Muscle layer of colon (tissue), 2 donors: ENCODE data around the gene IVNS1ABP.

Source experiments
- H3K27ac ChIP-seq: one replicate; pipeline ENCODE4 v1.7.0; 2013; ENCODE audit warnings: low read depth, mild to moderate bottlenecking, low read length, moderate library complexity
- H3K27me3 ChIP-seq, 2 donors: one replicate each; pipeline ENCODE4 v1.7.0; 2013; ENCODE audit warnings: low read length in 2 of 2, mild to moderate bottlenecking in 2 of 2; ENCODE audit not compliant: insufficient read depth in 2 of 2, control insufficient read depth in 1 of 2
- H3K36me3 ChIP-seq: one replicate; pipeline ENCODE4 v1.7.0; 2013; ENCODE audit warnings: mild to moderate bottlenecking, low read length; ENCODE audit not compliant: insufficient read depth
- H3K4me1 ChIP-seq: one replicate; pipeline ENCODE4 v1.7.0; 2013; ENCODE audit warnings: mild to moderate bottlenecking, low read length; ENCODE audit not compliant: insufficient read depth
- H3K4me3 ChIP-seq, 2 donors: one replicate each; pipeline ENCODE4 v1.7.0; 2013; ENCODE audit warnings: low read length in 2 of 2, low read depth in 1 of 2, mild to moderate bottlenecking in 1 of 2, moderate library complexity in 1 of 2
- H3K9ac ChIP-seq: one replicate; pipeline ENCODE4 v1.7.0; 2013; ENCODE audit warnings: low read length
- H3K9me3 ChIP-seq: one replicate; pipeline ENCODE4 v1.7.0; 2013; ENCODE audit warnings: mild to moderate bottlenecking, low read length
- donor health status: abdominal sarcoma.
- donor health status: Adenocarcinoma of cecum.

The IVNS1ABP gene

GRCh38 chr1:185291159-185291558 is 25.9 kb downstream of the IVNS1ABP start:
- Histone ChIP-seq H3K27ac (no peak overlapping the region), H3K9me3 (no peaks in the 10 kb centered on the region), H3K9ac (no peak overlapping the region), H3K27me3 (no peaks in the 10 kb centered on the region), H3K4me1 (no peaks in the 10 kb centered on the region), H3K4me3 (no peak overlapping the region), H3K36me3 (peaks cover 10% of the 10 kb centered on the region)

- no peaks in the 10 kb centered on the region for H3K27me3 ChIP-seq
- H3K9me3 ChIP-seq: no peaks in the 10 kb centered on the region
- no peak overlapping the region for H3K9ac ChIP-seq
- H3K27ac ChIP-seq: no peak overlapping the region
- H3K36me3 ChIP-seq: peaks cover 1% of the 10 kb centered on the region
- no peaks in the 10 kb centered on the region for H3K4me1 ChIP-seq
- no peak overlapping the region for H3K4me3 ChIP-seq
These were observed 27.2 kb downstream of the IVNS1ABP start for GRCh38 chr1:185289880-185290279.

GRCh38 chr1:185288435-185288834 is 28.6 kb downstream of the IVNS1ABP start:
- no peaks in the 10 kb centered on the region for H3K36me3 ChIP-seq
- H3K4me1 ChIP-seq: no peaks in the 10 kb centered on the region
- H3K9me3 ChIP-seq: no peaks in the 10 kb centered on the region
- H3K27ac ChIP-seq: no peak overlapping the region
- H3K27me3 ChIP-seq: no peaks in the 10 kb centered on the region
- H3K9ac ChIP-seq: no peak overlapping the region
- H3K4me3 ChIP-seq: no peak overlapping the region

DNA sequence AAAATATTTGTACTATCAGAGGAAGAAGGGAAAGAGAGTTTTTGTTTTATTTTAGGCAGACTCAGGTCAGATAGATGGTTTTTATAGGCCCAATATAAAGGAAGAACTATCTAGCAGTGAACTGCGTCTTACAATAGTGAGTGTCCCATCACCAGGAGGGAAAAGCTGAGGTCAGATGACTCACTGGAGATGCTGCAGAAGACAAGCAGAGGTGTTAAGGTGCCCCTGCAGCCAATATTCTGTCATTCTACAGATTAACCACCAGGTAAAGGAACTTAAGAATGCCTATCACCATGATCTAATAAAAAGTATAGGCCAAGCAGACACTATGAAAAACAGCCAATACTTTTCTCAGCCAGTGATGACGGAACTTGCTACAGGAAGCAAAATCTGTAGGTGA is 29.6 kb downstream of the IVNS1ABP start:
- Histone ChIP-seq H3K9me3 (no peaks in the 10 kb centered on the region), H3K4me1 (no peaks in the 10 kb centered on the region), H3K36me3 (no peaks in the 10 kb centered on the region), H3K9ac (no peak overlapping the region), H3K27me3 (no peaks in the 10 kb centered on the region), H3K4me3 (no peak overlapping the region), H3K27ac (no peak overlapping the region)

DNA sequence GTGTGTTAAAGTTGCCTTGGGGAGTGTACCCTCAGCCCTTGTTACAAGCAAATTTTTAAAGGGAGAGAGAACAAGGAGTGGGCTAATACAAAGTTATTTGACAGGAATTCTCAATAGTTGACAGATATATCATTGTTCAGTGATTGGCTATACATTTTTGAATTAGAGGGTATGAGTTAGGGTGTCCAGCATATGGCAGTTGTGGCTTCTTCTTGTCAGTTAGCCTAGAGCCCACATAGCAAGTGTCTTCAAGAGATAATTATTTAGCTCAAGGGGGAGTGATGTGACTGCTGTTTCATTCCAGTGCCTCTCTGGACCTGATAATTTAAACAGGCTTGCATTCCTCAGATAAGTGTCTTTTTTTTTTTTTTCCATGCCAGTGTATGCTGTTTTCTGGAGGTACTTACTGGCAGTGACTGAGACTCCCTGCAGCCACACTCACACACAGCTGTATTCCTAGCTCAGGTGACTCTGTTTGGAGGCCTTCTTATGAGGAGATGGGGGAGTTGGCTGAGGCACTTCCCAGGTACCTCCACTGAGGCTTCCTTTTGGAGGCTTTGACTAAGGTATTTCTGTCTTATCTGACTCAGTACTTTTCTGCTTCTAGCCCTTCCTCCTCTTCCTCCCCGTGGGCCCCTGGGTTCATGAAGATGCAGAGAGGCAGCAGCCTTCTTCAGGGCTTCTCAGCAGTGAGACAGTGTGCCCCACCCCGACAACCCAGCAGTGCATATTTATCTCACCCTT is 32.3 kb downstream of the IVNS1ABP start:
- H3K4me1 ChIP-seq: no peaks in the 10 kb centered on the region
- H3K4me3 ChIP-seq: no peak overlapping the region
- no peak overlapping the region for H3K27ac ChIP-seq
- H3K36me3 ChIP-seq: peaks cover 3% of the 10 kb centered on the region
- H3K9ac ChIP-seq: no peak overlapping the region
- H3K9me3 ChIP-seq: no peaks in the 10 kb centered on the region
- H3K27me3 ChIP-seq: no peaks in the 10 kb centered on the region

GRCh38 chr1:185284116-185284515 is 32.9 kb downstream of the IVNS1ABP start:
- H3K27me3 ChIP-seq: no peaks in the 10 kb centered on the region
- peaks cover 3% of the 10 kb centered on the region for H3K36me3 ChIP-seq
- H3K4me1 ChIP-seq: no peaks in the 10 kb centered on the region
- no peak overlapping the region for H3K9ac ChIP-seq
- no peak overlapping the region for H3K4me3 ChIP-seq
- no peaks in the 10 kb centered on the region for H3K9me3 ChIP-seq
- H3K27ac ChIP-seq: no peak overlapping the region

- Histone ChIP-seq H3K36me3 (peaks cover 3% of the 10 kb centered on the region), H3K27ac (no peak overlapping the region), H3K4me3 (no peak overlapping the region), H3K27me3 (no peaks in the 10 kb centered on the region), H3K9me3 (no peaks in the 10 kb centered on the region), H3K9ac (no peak overlapping the region), H3K4me1 (no peaks in the 10 kb centered on the region)
These were observed 35.8 kb downstream of the IVNS1ABP start for GRCh38 chr1:185281245-185281644.

DNA sequence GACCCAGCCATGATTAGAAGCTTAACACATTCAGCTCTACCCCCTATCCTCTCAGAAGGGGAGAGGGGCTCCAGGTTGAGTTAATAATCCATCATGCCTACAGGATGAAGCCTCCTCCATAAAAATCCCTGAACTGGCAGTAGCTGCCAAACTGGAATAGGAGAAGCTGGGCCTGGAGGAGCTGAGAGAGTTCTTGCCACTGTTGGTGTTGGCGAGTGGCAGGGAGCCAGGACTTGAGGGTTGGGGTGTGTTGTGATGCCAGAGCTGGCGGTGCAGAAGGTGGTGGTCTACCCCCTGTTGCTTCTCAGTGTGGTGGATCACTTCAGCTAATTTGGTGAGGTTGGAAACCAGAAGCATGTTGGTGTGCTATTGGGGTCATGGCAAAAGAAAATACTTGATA is 36.5 kb downstream of the IVNS1ABP start:
- Histone ChIP-seq H3K9ac (no peak overlapping the region), H3K27me3 (no peaks in the 10 kb centered on the region), H3K36me3 (peaks cover 3% of the 10 kb centered on the region), H3K4me3 (no peak overlapping the region), H3K27ac (no peak overlapping the region), H3K4me1 (no peaks in the 10 kb centered on the region), H3K9me3 (no peaks in the 10 kb centered on the region)

- Histone ChIP-seq H3K9me3 (no peaks in the 10 kb centered on the region), H3K4me3 (no peak overlapping the region), H3K36me3 (peaks cover 3% of the 10 kb centered on the region), H3K27me3 (no peaks in the 10 kb centered on the region), H3K4me1 (no peaks in the 10 kb centered on the region), H3K27ac (no peak overlapping the region), H3K9ac (no peak overlapping the region)
These were observed 37.5 kb downstream of the IVNS1ABP start for GRCh38 chr1:185279571-185279970.

DNA sequence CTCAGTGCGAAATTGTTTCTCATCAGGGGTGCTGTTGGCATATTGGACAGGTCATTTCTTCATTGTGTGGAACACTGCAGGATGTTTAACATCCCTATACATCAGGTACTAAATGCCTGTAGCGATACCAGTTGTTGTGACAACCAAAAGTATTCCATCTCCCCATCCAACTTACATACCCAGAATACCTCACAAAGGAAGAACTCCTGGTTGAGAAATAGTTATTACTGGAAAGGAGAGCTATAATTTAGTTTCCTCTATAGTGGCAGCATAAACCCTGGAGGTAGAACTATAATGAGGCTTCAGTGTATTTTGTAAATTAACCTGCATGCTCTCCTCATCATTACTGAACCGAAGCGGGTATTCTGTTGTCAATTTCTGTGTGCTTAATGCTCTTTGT is 45.1 kb downstream of the IVNS1ABP start:
- H3K9me3 ChIP-seq: no peaks in the 10 kb centered on the region
- H3K9ac ChIP-seq: no peak overlapping the region
- H3K27ac ChIP-seq: no peak overlapping the region
- H3K36me3 ChIP-seq: no peaks in the 10 kb centered on the region
- H3K4me1 ChIP-seq: no peaks in the 10 kb centered on the region
- no peak overlapping the region for H3K4me3 ChIP-seq
- H3K27me3 ChIP-seq: no peaks in the 10 kb centered on the region

DNA sequence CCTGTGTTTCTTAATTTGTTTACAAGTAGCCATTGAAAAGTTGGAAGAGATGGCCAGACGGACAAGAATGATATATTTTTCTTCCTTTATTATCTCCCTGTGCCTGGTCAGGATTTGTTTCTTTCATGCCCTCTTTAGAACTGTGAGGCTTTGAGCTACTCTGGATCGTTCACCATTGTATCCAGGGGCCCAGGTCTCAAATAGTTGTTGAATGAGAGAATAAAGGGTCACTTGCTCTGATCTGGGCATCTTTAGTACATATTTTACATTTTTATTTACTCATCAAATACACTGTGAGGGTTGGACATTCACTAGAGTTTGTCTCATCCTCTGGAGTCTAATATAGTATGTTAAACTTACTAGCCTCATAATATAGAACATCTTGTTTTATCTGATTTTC is 48.7 kb downstream of the IVNS1ABP start:
- Histone ChIP-seq H3K4me1 (no peaks in the 10 kb centered on the region), H3K27me3 (no peaks in the 10 kb centered on the region), H3K27ac (no peak overlapping the region), H3K9ac (no peak overlapping the region), H3K9me3 (no peaks in the 10 kb centered on the region), H3K4me3 (no peak overlapping the region), H3K36me3 (no peaks in the 10 kb centered on the region)

DNA sequence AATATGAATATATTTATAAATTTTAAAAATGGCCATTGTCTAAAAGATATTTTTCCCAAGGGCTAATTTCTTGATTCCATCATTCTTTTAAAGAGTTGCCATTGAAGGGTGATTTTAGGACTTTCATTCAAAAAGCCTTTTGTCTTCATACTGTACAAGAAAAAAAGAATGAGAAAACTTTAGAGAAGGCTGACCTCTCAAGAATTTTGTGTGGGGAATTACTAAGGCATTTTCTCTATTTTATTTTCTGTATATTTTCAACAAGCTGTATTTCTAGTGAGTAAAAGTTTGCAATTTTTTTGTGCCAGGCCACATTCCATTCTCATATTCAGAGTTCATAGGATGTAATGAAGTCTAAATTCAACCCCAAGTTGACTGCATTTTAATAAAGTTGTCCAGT is 49.3 kb downstream of the IVNS1ABP start:
- no peaks in the 10 kb centered on the region for H3K27me3 ChIP-seq
- no peaks in the 10 kb centered on the region for H3K36me3 ChIP-seq
- no peak overlapping the region for H3K4me3 ChIP-seq
- no peak overlapping the region for H3K27ac ChIP-seq
- H3K9me3 ChIP-seq: no peaks in the 10 kb centered on the region
- no peaks in the 10 kb centered on the region for H3K4me1 ChIP-seq
- no peak overlapping the region for H3K9ac ChIP-seq
